Activated naive CD4-positive, alpha-beta T cell treated with anti-CD3 and anti-CD28 coated beads, Interleukin-2, amount 10 ng/mL, durations not matched to agents 7 days and 5 days (primary cell): ENCODE measurements around the gene PDE8B.

Experiments
- CTCF ChIA-PET: fragments of 350-600 bp; sonication (Branson Sonifier 250); formaldehyde crosslinking; loops from one replicate; lab custom pipeline; 2021; ENCODE audit warnings: antibody characterized with exemption; lab: Charles Lee
- DNase-seq: peaks from one replicate; pipeline ENCODE4 v3.0.0-alpha.2; 2020
- H3K27ac Mint-ChIP-seq: one replicate; pipeline ENCODE4 v1.8.0; 2021; ENCODE audit warnings: mild to moderate bottlenecking, moderate library complexity, mixed read lengths
- H3K27me3 Mint-ChIP-seq: one replicate; pipeline ENCODE4 v1.8.0; 2021; ENCODE audit warnings: mild to moderate bottlenecking, mixed read lengths
- H3K36me3 Mint-ChIP-seq: one replicate; pipeline ENCODE4 v1.8.0; 2021; ENCODE audit warnings: mixed read lengths
- H3K4me1 Mint-ChIP-seq: one replicate; pipeline ENCODE4 v1.8.0; 2021; ENCODE audit warnings: mixed read lengths
- H3K4me3 Mint-ChIP-seq: one replicate; pipeline ENCODE4 v1.8.0; 2021; ENCODE audit warnings: mild to moderate bottlenecking, moderate library complexity, mixed read lengths
- H3K9me3 Mint-ChIP-seq: one replicate; pipeline ENCODE4 v1.8.0; 2021; ENCODE audit warnings: mixed read lengths

Gene PDE8B

GRCh38 chr5:77230727-77231470 is 20.4 kb downstream of the PDE8B start:
- Mint-ChIP-seq H3K4me1 (peaks cover 3% of the 10 kb centered on the region), H3K27ac (no peak overlapping the region), H3K9me3 (peaks cover 6% of the 10 kb centered on the region), H3K27me3 (peaks cover 11% of the 10 kb centered on the region), H3K36me3 (no peaks in the 10 kb centered on the region), H3K4me3 (no peak overlapping the region)
- DNase-seq: no peak
- CTCF ChIA-PET: no interaction called here

- no peaks in the 10 kb centered on the region for H3K36me3 Mint-ChIP-seq
- no peak overlapping the region for H3K27ac Mint-ChIP-seq
- no peak overlapping the region for H3K4me3 Mint-ChIP-seq
- DNase-seq: no peak
- H3K4me1 Mint-ChIP-seq: peaks cover 3% of the 10 kb centered on the region
- H3K27me3 Mint-ChIP-seq: peaks cover 17% of the 10 kb centered on the region
- CTCF ChIA-PET: no interaction called here
- peaks cover 6% of the 10 kb centered on the region for H3K9me3 Mint-ChIP-seq
Measured at GRCh38 chr5:77231471-77232138, 21.1 kb downstream of the PDE8B start.

GRCh38 chr5:77232574-77233358 is 22.3 kb downstream of the PDE8B start:
- H3K9me3 Mint-ChIP-seq: peaks cover 6% of the 10 kb centered on the region
- no peak for DNase-seq
- H3K27ac Mint-ChIP-seq: no peak overlapping the region
- peaks cover 3% of the 10 kb centered on the region for H3K4me1 Mint-ChIP-seq
- H3K27me3 Mint-ChIP-seq: peaks cover 17% of the 10 kb centered on the region
- CTCF ChIA-PET: no interaction called here
- H3K36me3 Mint-ChIP-seq: no peaks in the 10 kb centered on the region
- H3K4me3 Mint-ChIP-seq: no peak overlapping the region

DNA sequence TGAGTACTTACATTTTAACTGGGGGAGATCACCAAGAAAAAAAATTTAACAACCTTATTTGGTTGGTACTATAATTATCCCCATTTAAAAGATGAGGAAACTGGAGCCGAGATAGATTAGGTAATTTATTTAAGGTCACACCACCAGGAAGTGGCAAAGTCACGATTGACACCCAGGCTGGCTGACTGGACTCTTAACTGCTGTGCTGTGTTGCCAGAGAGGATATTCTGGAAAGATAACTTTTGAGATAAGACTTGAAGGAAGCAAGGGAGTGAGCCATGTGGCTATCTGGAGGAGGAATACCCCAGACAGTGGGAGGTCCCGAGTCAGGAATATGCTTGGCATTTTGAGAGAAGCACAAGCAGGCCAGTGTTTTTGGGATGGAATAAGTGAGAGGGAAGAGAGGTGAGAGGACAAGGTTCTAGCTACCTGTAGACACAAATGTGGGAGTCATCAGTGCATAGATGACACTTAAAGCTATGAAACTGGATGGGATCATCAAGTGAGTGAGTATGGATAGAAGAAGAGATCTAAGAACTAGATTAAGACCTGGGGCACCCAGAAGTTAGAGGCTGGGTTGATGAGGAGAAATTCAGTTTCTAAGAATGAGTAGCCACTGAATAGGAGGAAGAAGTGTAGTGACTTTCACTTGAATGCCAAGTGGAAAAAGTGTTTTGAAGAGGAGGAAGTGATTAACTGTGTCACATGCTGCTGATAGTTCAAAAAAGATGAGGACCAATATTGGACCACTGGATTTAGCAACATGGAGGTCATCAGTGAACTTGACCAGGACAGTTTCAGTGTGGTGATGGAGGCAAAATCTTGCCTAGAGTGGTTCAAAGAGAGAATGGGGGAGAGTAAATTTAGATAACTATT is 25.6 kb downstream of the PDE8B start:
- no peak overlapping the region for H3K27ac Mint-ChIP-seq
- no peaks in the 10 kb centered on the region for H3K9me3 Mint-ChIP-seq
- CTCF ChIA-PET: no interaction called here
- H3K27me3 Mint-ChIP-seq: peaks cover 20% of the 10 kb centered on the region
- H3K36me3 Mint-ChIP-seq: no peaks in the 10 kb centered on the region
- no peak for DNase-seq
- no peak overlapping the region for H3K4me3 Mint-ChIP-seq
- H3K4me1 Mint-ChIP-seq: peaks cover 4% of the 10 kb centered on the region

- Mint-ChIP-seq H3K4me3 (no peak overlapping the region), H3K27me3 (peaks cover 20% of the 10 kb centered on the region), H3K27ac (no peak overlapping the region), H3K36me3 (no peaks in the 10 kb centered on the region), H3K9me3 (no peaks in the 10 kb centered on the region), H3K4me1 (peaks cover 4% of the 10 kb centered on the region)
- CTCF ChIA-PET: interaction anchor here (0.9 to 1.4 kb wide), 3 partner anchors 10 to 32 kb away, joined by 3 to 4 read pairs (median 4); no protein-coding TSS in a partner anchor
- peak; percentile 45 for DNase-seq
Measured at GRCh38 chr5:77239126-77239741, 28.8 kb downstream of the PDE8B start.

GRCh38 chr5:77241444-77241843 is 31.0 kb downstream of the PDE8B start:
- H3K36me3 Mint-ChIP-seq: no peaks in the 10 kb centered on the region
- no peaks in the 10 kb centered on the region for H3K9me3 Mint-ChIP-seq
- peaks cover 9% of the 10 kb centered on the region for H3K27me3 Mint-ChIP-seq
- DNase-seq: no peak
- no peak overlapping the region for H3K4me3 Mint-ChIP-seq
- H3K4me1 Mint-ChIP-seq: peaks cover 4% of the 10 kb centered on the region
- CTCF ChIA-PET: no interaction called here
- H3K27ac Mint-ChIP-seq: no peak overlapping the region

GRCh38 chr5:77249475-77249874 is 39.0 kb downstream of the PDE8B start:
- Mint-ChIP-seq H3K36me3 (no peaks in the 10 kb centered on the region), H3K4me1 (no peaks in the 10 kb centered on the region), H3K9me3 (no peaks in the 10 kb centered on the region), H3K4me3 (no peak overlapping the region), H3K27me3 (peaks cover 33% of the 10 kb centered on the region), H3K27ac (no peak overlapping the region)
- DNase-seq: no peak
- CTCF ChIA-PET: no interaction called here

DNA sequence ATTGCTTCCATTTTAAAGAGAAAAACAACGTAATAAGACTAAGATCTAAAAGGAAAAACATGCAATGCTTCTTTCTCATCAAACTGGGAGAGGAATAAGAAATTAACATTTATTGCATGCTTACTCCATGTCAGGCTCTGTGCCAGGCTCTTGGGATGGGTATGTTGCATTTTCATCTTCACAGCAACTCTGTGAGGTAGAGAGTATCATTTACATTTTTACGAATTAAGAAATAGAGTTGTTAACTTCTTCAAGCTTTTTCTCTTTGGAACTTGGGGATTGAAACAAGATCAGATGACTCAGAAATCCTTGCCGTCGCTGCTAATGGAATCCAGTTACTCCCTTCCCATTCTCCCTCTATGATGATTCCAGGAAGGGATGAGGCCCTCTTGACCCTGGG is 39.5 kb downstream of the PDE8B start:
- Mint-ChIP-seq H3K4me1 (no peaks in the 10 kb centered on the region), H3K4me3 (no peak overlapping the region), H3K9me3 (no peaks in the 10 kb centered on the region), H3K27ac (no peak overlapping the region), H3K27me3 (peaks cover 38% of the 10 kb centered on the region), H3K36me3 (no peaks in the 10 kb centered on the region)
- DNase-seq: no peak
- CTCF ChIA-PET: no interaction called here

- H3K4me3 Mint-ChIP-seq: no peak overlapping the region
- H3K36me3 Mint-ChIP-seq: no peaks in the 10 kb centered on the region
- CTCF ChIA-PET: no interaction called here
- peaks cover 47% of the 10 kb centered on the region for H3K27me3 Mint-ChIP-seq
- H3K27ac Mint-ChIP-seq: no peak overlapping the region
- H3K4me1 Mint-ChIP-seq: no peaks in the 10 kb centered on the region
- no peaks in the 10 kb centered on the region for H3K9me3 Mint-ChIP-seq
- no peak for DNase-seq
Measured at GRCh38 chr5:77251921-77252320, 41.4 kb downstream of the PDE8B start.

- Mint-ChIP-seq H3K36me3 (no peaks in the 10 kb centered on the region), H3K9me3 (no peaks in the 10 kb centered on the region), H3K4me1 (peaks cover 8% of the 10 kb centered on the region), H3K4me3 (no peak overlapping the region), H3K27me3 (peaks cover 49% of the 10 kb centered on the region), H3K27ac (no peak overlapping the region)
- CTCF ChIA-PET: no interaction called here
- DNase-seq: no peak
Measured at GRCh38 chr5:77255617-77256016, 45.1 kb downstream of the PDE8B start.

- DNase-seq: no peak
- H3K27ac Mint-ChIP-seq: no peak overlapping the region
- CTCF ChIA-PET: no interaction called here
Measured at GRCh38 chr5:77256406-77256805, 45.9 kb downstream of the PDE8B start.

DNA sequence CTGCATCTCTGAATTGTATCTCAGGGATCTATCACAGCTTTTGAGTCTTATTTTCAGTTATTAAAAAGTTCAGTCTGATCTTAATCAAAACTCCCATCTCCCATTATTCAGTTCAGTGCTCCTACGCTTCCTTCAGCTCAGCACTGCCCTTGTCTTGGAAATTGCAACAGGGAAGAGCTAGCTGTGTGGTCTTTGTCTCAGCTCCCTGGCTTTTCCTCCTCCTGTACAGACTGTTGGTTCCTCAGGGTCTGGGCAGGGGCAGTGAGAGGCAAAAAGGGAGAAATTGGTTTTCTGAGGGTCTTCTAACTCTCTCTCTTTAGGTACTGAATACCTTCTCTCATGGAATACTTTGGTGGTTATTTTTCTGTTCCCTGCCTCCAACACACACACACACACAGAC is 48.2 kb downstream of the PDE8B start:
- H3K27me3 Mint-ChIP-seq: peaks cover 42% of the 10 kb centered on the region
- H3K9me3 Mint-ChIP-seq: no peaks in the 10 kb centered on the region
- no peak overlapping the region for H3K4me3 Mint-ChIP-seq
- no peaks in the 10 kb centered on the region for H3K36me3 Mint-ChIP-seq
- no peak for DNase-seq
- peaks cover 11% of the 10 kb centered on the region for H3K4me1 Mint-ChIP-seq
- no peak overlapping the region for H3K27ac Mint-ChIP-seq
- CTCF ChIA-PET: interaction anchor here (0.8 kb wide), 1 partner anchor 139 kb away, joined by 3 read pairs; no protein-coding TSS in a partner anchor

More at GRCh38 chr5:77256406-77256805, 45.9 kb downstream of the PDE8B start:
- Mint-ChIP-seq H3K9me3 (no peaks in the 10 kb centered on the region), H3K4me3 (no peak overlapping the region), H3K27me3 (peaks cover 48% of the 10 kb centered on the region), H3K36me3 (no peaks in the 10 kb centered on the region), H3K4me1 (peaks cover 8% of the 10 kb centered on the region)

DNA sequence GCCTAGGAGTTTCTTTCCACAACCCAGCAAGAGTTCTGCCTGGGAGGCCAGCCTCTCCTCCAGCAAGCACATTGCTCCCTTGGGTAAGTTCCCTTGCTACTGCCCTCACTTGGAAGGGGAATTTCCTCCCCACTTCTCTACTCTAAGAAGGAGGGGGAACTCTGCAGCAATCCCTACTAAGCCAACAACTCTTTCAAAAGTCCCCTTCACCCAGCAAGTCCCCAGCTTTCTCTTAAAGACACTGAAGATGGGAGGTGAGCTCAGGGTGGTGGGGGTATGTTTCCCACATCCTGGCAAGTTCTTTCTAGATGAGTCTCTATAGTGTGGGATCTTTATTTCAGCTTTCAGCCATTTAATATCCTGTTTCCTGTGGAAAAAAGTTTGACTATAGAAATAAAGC is 49.0 kb downstream of the PDE8B start:
- peaks cover 40% of the 10 kb centered on the region for H3K27me3 Mint-ChIP-seq
- H3K4me1 Mint-ChIP-seq: peaks cover 11% of the 10 kb centered on the region
- no peak for DNase-seq
- H3K27ac Mint-ChIP-seq: no peak overlapping the region
- H3K4me3 Mint-ChIP-seq: no peak overlapping the region
- H3K9me3 Mint-ChIP-seq: no peaks in the 10 kb centered on the region
- H3K36me3 Mint-ChIP-seq: no peaks in the 10 kb centered on the region
- CTCF ChIA-PET: no interaction called here
